Tibial nerve (tissue), 4 donors: ENCODE results near the gene OTOS.

Experiments
- CTCF ChIP-seq, 5 experiments: fragments of 200-600 bp in 3 of 5; fragments of 450-650 bp in 2 of 5; sonication (generic) in 3 of 5; IDR thresholded peaks; one replicate each; pipeline ENCODE4 v1.5.1; 2016 to 2019; ENCODE audit warnings: antibody characterized with exemption in 5 of 5, mild to moderate bottlenecking in 3 of 5, moderate library complexity in 2 of 5
- EP300 ChIP-seq, 2 donors: sonication (generic); formaldehyde crosslinking; IDR thresholded peaks; one replicate each; pipeline ENCODE4 v1.6.1; 2017; ENCODE audit warnings: antibody characterized with exemption in 2 of 2, mild to moderate bottlenecking in 1 of 2
- POLR2A ChIP-seq, 2 donors: fragments of 450-650 bp; IDR thresholded peaks; one replicate each; pipeline ENCODE4 v1.6.1; 2017; ENCODE audit warnings: antibody characterized with exemption in 2 of 2, mild to moderate bottlenecking in 2 of 2, moderate library complexity in 2 of 2

GRCh38 chr2:240128608-240129145, 11.8 kb downstream of the OTOS start:
- TF ChIP-seq CTCF (IDR thresholded peaks at IDR 0.05), result no peak
- TF ChIP-seq POLR2A (IDR thresholded peaks at IDR 0.05), result no peak
- no peak for TF ChIP-seq EP300 (IDR thresholded peaks at IDR 0.05)
